Activated naive CD4-positive, alpha-beta T cell treated with anti-CD3 and anti-CD28 coated beads for 36 hours (primary cell): Measurements from ENCODE around the gene P3R3URF. TPM values are rescaled to one million over a fixed set of nuclear protein-coding genes. Genes with fewer than 3 reads are reported as not detected.
"Not testable (repeated sequence)": the region's sequence is repeated elsewhere in the genome, so short reads cannot be mapped to it uniquely, and the experiment has no call there.

Experiments used
- CTCF ChIA-PET: fragments of 350-600 bp; sonication (Branson Sonifier 250); formaldehyde crosslinking; loops from one replicate; lab custom pipeline; 2021; ENCODE audit warnings: antibody characterized with exemption; lab: Charles Lee
- DNase-seq: peaks from one replicate; pipeline ENCODE4 v3.0.0-alpha.2; 2020
- H3K27ac Mint-ChIP-seq: one replicate; pipeline ENCODE4 v1.8.0; 2021; ENCODE audit warnings: mild to moderate bottlenecking, mixed read lengths
- H3K27me3 Mint-ChIP-seq: one replicate; pipeline ENCODE4 v1.8.0; 2021; ENCODE audit warnings: low read depth, mixed read lengths
- H3K36me3 Mint-ChIP-seq: one replicate; pipeline ENCODE4 v1.8.0; 2021; ENCODE audit warnings: low read depth, mixed read lengths
- H3K4me1 Mint-ChIP-seq: one replicate; pipeline ENCODE4 v1.8.0; 2021; ENCODE audit warnings: low read depth, mixed read lengths
- H3K4me3 Mint-ChIP-seq: one replicate; pipeline ENCODE4 v1.8.0; 2021; ENCODE audit warnings: mild to moderate bottlenecking, moderate library complexity, mixed read lengths
- H3K9me3 Mint-ChIP-seq: one replicate; pipeline ENCODE4 v1.8.0; 2021; ENCODE audit warnings: mixed read lengths
- intact Hi-C: fragments of 100-400 bp; cut with micrococcal nuclease; formaldehyde crosslinking; loops from one replicate; pipeline ENCODE4 v1.15.1; 2023
- total RNA-seq, 2 experiments: library from RNA; stranded (reverse); gene quantifications; one replicate each; pipeline ENCODE4 v1.2.3, GENCODE V29; 2021

P3R3URF gene
- not detected for total RNA-seq

- CTCF ChIA-PET, result interaction anchor here (2.3 to 9.7 kb wide), 2 partner anchors 9 to 140 kb away, joined by 7 to 98 read pairs; no protein-coding TSS in a partner anchor
- Mint-ChIP-seq H3K27ac (no peak within 1 kb of the TSS), H3K4me1 (no peaks in the 10 kb centered on the region), H3K27me3 (no peaks in the 10 kb centered on the region), H3K9me3 (no peaks in the 10 kb centered on the region), H3K36me3 (no peaks in the 10 kb centered on the region), H3K4me3 (no peak within 1 kb of the TSS)
- DNase-seq, result no peak
- intact Hi-C loops, result loop anchor here (5.0 kb wide), 1 partner anchor 664 kb away; no protein-coding TSS in a partner anchor
Measured at GRCh38 chr1:46176211-46176865, at the start of gene P3R3URF. Gene P3R3URF (minus strand): TSS chr1:46176488. CDS start chr1:46176471, 17 bp downstream.

- H3K4me1 Mint-ChIP-seq, result peaks cover 2% of the 10 kb centered on the region
- no peak for DNase-seq
- no peaks in the 10 kb centered on the region for H3K9me3 Mint-ChIP-seq
- H3K27ac Mint-ChIP-seq, result no peak overlapping the region
- no peaks in the 10 kb centered on the region for H3K27me3 Mint-ChIP-seq
- CTCF ChIA-PET, result interaction anchor here (0.6 to 2.0 kb wide), 10 partner anchors 10 to 189 kb away, joined by 3 to 18 read pairs (median 4); partner anchors contain the start of gene PIK3R3
- no peak overlapping the region for H3K4me3 Mint-ChIP-seq
- intact Hi-C loops, result no loop called here
- H3K36me3 Mint-ChIP-seq, result no peaks in the 10 kb centered on the region
Measured at GRCh38 chr1:46224966-46225365, 48.7 kb upstream of the P3R3URF start.

- H3K36me3 Mint-ChIP-seq, result no peaks in the 10 kb centered on the region
- no peak overlapping the region for H3K27ac Mint-ChIP-seq
- DNase-seq, result peak; percentile 80
- CTCF ChIA-PET, result interaction anchor here (0.6 to 2.1 kb wide), 46 partner anchors 8 to 785 kb away, joined by 3 to 21 read pairs (median 4); partner anchors contain the start of gene POMGNT1
- H3K4me1 Mint-ChIP-seq, result peaks cover 2% of the 10 kb centered on the region
- intact Hi-C loops, result loop anchor here (1.0 kb wide), 4 partner anchors 24 to 186 kb away; no protein-coding TSS in a partner anchor
- H3K9me3 Mint-ChIP-seq, result no peaks in the 10 kb centered on the region
- H3K27me3 Mint-ChIP-seq, result no peaks in the 10 kb centered on the region
- no peak overlapping the region for H3K4me3 Mint-ChIP-seq
Measured at GRCh38 chr1:46223472-46223943, 47.2 kb upstream of the P3R3URF start.

DNA sequence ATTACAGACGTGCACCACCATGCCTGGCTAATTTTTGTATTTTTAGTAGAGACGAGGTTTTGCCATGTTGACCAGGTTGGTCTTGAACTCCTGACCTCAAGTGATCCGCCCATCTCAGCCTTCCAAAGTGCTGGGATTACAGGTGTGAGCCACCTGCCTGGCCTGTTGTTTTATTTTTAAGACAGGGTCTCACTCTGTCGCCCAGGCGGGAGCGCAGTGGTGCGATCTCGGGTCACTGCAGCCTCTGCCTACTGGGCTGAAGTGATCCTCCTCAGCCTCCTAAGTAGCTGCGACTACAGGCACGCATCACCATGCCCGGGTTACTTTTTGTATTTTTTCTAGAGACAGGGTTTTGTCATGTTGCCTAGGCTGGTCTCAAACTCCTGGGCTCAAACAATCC lies 46.8 kb upstream of the P3R3URF start:
- not testable (repeated sequence) for H3K9me3 Mint-ChIP-seq, H3K4me3 Mint-ChIP-seq, H3K27me3 Mint-ChIP-seq, DNase-seq, H3K27ac Mint-ChIP-seq, H3K4me1 Mint-ChIP-seq, H3K36me3 Mint-ChIP-seq
- CTCF ChIA-PET, result interaction anchor here (0.6 to 2.1 kb wide), 29 partner anchors 9 to 784 kb away, joined by 3 to 21 read pairs (median 5); partner anchors contain the start of gene POMGNT1
- intact Hi-C loops, result loop anchor here (1.0 kb wide), 4 partner anchors 24 to 186 kb away; no protein-coding TSS in a partner anchor

DNA sequence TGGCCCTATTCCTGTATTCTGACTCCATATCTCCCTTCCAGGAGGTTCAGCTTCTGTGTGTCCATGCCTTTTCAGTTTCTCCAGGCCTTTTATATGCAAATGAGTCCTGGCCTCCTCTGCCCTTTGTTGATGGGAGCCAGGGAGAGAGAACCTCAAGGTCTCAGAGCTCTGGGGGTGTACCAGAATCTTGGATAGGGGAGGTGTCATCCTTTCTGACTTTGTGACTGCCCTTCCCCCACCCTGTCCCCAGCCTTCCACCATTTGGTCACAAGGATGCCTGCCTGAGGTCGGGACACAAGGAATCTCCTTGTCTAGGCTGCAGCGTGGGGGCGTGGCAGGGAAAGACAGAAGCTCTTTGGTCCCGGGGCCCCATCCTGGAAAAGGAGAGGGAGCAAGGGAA lies 45.5 kb upstream of the P3R3URF start:
- Mint-ChIP-seq H3K4me1 (peaks cover 2% of the 10 kb centered on the region), H3K36me3 (no peaks in the 10 kb centered on the region), H3K4me3 (no peak overlapping the region), H3K9me3 (no peaks in the 10 kb centered on the region), H3K27ac (no peak overlapping the region), H3K27me3 (no peaks in the 10 kb centered on the region)
- CTCF ChIA-PET, result interaction anchor here (0.7 to 1.5 kb wide), 4 partner anchors 22 to 185 kb away, joined by 3 to 6 read pairs (median 4); no protein-coding TSS in a partner anchor
- intact Hi-C loops, result no loop called here
- DNase-seq, result no peak

DNA sequence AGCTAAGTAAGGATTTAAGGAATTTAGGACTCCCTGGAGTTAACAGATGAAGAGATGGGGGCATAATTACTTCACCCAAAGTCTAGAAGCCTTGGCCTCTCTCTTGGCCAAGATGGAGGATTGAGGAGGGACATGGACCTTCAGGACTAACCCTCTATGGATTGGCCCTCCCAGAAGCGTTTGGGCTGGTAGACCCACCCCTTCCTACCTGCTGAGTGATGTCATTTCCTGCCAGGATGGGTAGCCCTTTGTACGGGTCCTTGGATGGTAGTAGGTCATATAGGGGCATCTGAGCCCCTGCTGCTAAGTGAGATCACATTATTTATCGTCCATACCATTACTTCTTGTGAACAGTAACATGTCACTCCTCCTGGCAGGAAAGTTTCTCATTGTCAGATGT lies 44.5 kb upstream of the P3R3URF start:
- H3K4me3 Mint-ChIP-seq, result no peak overlapping the region
- H3K27me3 Mint-ChIP-seq, result no peaks in the 10 kb centered on the region
- intact Hi-C loops, result no loop called here
- peaks cover 2% of the 10 kb centered on the region for H3K4me1 Mint-ChIP-seq
- no peaks in the 10 kb centered on the region for H3K36me3 Mint-ChIP-seq
- H3K9me3 Mint-ChIP-seq, result no peaks in the 10 kb centered on the region
- no peak for DNase-seq
- CTCF ChIA-PET, result no interaction called here
- H3K27ac Mint-ChIP-seq, result no peak overlapping the region

DNA sequence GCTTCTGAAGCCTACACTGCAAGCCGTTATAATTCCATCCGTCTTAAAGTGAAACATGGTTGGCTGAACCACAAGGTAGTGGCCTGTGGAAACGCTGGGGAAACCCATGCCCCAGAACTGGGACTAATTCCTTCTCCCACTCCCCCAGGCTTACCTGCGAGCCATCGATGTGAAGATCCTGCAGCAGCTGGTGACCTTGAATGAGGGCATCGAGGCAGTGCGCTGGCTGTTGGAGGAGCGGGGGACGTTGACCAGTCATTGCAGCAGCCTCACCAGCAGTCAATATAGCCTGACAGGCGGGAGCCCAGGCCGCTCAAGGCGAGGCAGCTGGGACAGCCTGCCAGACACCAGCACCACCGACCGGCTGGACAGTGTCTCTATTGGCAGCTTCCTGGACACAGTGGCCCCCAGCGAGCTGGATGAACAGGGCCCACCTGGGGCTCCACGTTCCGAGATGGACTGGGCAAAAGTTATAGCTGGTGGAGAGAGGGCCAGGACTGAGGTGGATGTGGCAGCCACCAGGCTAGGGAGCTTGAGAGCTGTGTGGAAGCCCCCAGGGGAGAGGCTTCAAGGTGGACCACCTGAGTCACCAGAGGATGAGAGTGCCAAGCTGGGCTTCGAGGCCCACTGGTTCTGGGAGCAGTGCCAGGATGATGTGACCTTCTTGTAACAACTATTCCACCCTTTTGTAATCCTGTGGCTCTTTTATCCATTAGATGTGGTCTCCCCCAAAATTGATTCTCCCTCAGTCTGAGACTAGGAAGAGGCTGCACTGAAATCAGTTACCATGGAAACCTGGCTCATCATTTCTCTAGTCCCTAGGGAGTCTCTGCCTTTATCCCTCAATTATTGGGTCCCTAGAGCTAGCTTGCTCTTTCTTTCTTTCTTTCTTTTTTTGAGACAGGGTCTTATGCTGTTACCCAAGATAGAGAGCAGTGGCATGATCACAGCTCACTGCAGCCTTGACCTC lies 43.5 kb upstream of the P3R3URF start:
- Mint-ChIP-seq H3K9me3 (no peaks in the 10 kb centered on the region), H3K27me3 (no peaks in the 10 kb centered on the region), H3K36me3 (no peaks in the 10 kb centered on the region), H3K4me1 (peaks cover 2% of the 10 kb centered on the region), H3K4me3 (no peak overlapping the region), H3K27ac (no peak overlapping the region)
- intact Hi-C loops, result no loop called here
- no peak for DNase-seq
- CTCF ChIA-PET, result interaction anchor here (0.6 to 0.9 kb wide), 5 partner anchors 26 to 324 kb away, joined by 3 to 6 read pairs (median 3); partner anchors contain the start of gene RAD54L

GRCh38 chr1:46218443-46218842 lies 42.2 kb upstream of the P3R3URF start:
- intact Hi-C loops, result no loop called here
- no peaks in the 10 kb centered on the region for H3K4me1 Mint-ChIP-seq
- no peaks in the 10 kb centered on the region for H3K36me3 Mint-ChIP-seq
- DNase-seq, result no peak
- no peak overlapping the region for H3K27ac Mint-ChIP-seq
- H3K27me3 Mint-ChIP-seq, result no peaks in the 10 kb centered on the region
- CTCF ChIA-PET, result interaction anchor here (1.0 kb wide), 1 partner anchor 181 kb away, joined by 3 read pairs; no protein-coding TSS in a partner anchor
- H3K4me3 Mint-ChIP-seq, result no peak overlapping the region
- H3K9me3 Mint-ChIP-seq, result no peaks in the 10 kb centered on the region

- H3K4me3 Mint-ChIP-seq, result no peak overlapping the region
- CTCF ChIA-PET, result interaction anchor here (0.6 to 1.0 kb wide), 2 partner anchors 8 to 29 kb away, joined by 3 to 4 read pairs; no protein-coding TSS in a partner anchor
- no peak for DNase-seq
Measured at GRCh38 chr1:46215504-46215903, 39.2 kb upstream of the P3R3URF start.

DNA sequence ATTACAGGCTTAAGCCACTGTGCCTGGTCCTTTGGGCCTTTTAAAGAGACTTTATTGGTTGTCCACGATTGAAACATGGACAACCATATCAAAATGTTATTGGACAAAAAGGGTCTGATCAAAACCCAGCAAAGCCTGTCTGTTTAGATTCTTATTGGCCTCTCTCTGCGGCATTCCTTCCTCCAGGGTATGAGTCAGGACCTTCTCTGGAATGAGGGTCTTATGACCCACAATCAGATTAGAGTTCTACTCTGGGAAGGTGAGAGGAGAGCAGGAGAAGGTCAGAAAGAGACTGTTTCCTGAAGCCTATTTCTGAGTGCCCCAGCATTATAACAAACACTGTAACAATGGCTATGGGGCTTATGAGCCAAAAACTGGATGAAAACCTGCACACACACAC lies 34.8 kb upstream of the P3R3URF start:
- Mint-ChIP-seq H3K36me3 (no peaks in the 10 kb centered on the region), H3K27me3 (no peaks in the 10 kb centered on the region), H3K4me1 (no peaks in the 10 kb centered on the region), H3K4me3 (no peak overlapping the region), H3K27ac (no peak overlapping the region), H3K9me3 (no peaks in the 10 kb centered on the region)
- CTCF ChIA-PET, result interaction anchor here (1.7 kb wide), 1 partner anchor 13 kb away, joined by 5 read pairs; no protein-coding TSS in a partner anchor
- intact Hi-C loops, result no loop called here
- DNase-seq, result no peak

More at GRCh38 chr1:46215504-46215903, 39.2 kb upstream of the P3R3URF start:
- intact Hi-C loops, result no loop called here
- Mint-ChIP-seq H3K36me3 (no peaks in the 10 kb centered on the region), H3K4me1 (no peaks in the 10 kb centered on the region), H3K27me3 (no peaks in the 10 kb centered on the region), H3K9me3 (no peaks in the 10 kb centered on the region), H3K27ac (no peak overlapping the region)

- intact Hi-C loops, result no loop called here
- no peaks in the 10 kb centered on the region for H3K27me3 Mint-ChIP-seq
- no peaks in the 10 kb centered on the region for H3K9me3 Mint-ChIP-seq
- H3K36me3 Mint-ChIP-seq, result no peaks in the 10 kb centered on the region
- no peaks in the 10 kb centered on the region for H3K4me1 Mint-ChIP-seq
- DNase-seq, result no peak
- CTCF ChIA-PET, result interaction anchor here (0.8 kb wide), 1 partner anchor 433 kb away, joined by 3 read pairs; no protein-coding TSS in a partner anchor
- no peak overlapping the region for H3K4me3 Mint-ChIP-seq
- no peak overlapping the region for H3K27ac Mint-ChIP-seq
Measured at GRCh38 chr1:46210561-46210960, 34.3 kb upstream of the P3R3URF start.
